NCI-H524 treated with DMSO at 0.1 percent for 48 hours (cell line): ENCODE results near the gene LTBP4.
"Not testable (repeated sequence)": the region's sequence is repeated elsewhere in the genome, so short reads cannot be mapped to it uniquely, and the experiment has no call there.

Experiments used
- DNase-seq: peaks from one replicate; lab custom pipeline; 2025; lab: John Stamatoyannopoulos, UW

LTBP4 gene

DNA sequence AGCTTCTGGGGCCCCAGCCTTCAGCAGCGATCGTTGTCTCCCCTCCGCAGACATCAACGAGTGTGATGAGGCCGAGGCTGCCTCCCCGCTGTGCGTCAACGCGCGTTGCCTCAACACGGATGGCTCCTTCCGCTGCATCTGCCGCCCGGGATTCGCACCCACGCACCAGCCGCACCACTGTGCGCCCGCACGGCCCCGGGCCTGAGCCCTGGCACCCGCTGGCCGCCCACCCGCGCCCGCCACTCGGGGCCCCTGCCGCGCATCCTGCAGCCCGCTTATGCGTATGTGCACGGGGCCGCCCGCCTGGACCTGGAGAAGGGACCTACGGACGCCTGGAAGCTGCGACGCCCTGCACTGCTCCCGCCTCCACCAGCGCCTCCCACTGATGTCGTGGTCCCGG, 28.2 kb downstream of the LTBP4 start:
- DNase-seq: no peak

DNA sequence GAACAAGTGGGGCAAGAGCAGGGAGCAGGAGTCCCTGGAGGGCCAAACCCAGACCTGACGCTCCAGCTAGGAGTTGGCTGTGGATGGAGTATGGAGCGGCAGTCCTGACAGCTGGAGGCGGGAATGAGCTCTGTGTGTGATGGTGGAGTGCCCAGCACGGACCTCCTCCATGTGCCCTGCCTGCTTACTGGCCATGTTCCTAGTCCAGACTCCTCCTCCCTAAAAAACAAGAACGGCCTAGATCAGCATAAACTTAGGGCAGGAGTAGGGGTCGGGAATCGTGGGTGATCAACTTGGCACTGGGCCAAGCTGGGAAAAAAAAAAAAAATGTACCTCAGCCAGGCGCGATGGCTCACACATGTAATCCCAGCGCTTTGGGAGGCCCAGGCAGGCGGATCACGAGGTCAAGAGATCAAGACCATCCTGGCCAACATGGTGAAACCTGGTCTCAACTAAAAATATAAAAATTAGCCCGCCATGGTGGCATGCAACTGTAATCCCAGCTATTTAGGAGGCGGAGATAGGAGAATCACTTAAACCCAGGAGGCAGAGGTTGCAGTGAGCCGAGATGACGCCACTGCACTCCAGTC, 29.5 kb downstream of the LTBP4 start:
- DNase-seq: no peak

DNA sequence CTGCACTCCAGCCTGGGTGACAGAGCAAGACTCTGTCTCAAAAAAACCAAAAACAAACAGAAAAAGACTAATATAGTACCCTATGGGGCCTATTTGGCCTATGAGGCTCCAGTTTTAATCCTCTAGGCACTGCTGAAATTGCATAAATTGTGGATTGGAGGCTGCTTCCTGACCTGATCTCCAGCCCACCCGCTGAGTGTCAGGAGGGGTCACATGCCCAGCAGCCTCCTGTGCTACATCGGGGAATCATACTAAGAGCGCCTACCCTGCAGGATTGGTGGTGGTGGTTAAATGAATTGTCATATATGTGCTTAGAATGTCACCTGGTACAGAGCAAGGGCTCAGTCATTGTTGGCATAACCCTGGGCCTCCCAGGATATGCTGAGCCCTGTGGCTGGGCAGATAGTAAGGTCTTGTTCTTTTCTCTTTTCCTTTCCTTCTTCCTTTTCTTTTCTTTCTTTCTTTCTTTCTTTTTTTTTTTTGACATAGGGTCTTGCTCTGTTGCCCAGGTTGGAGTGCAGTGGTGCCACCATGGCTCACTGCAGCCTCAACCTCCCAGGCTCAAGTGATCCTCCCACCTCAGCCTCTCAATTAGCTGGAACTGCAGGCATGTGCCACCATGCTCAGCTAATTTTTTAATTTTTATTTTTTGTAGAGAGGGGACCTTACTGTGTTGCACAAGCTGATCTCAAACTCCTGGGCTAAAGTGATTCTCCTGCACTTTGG, 31.3 kb downstream of the LTBP4 start:
- DNase-seq: no peak

GRCh38 chr19:40633207-40633606, 32.0 kb downstream of the LTBP4 start:
- no peak for DNase-seq

GRCh38 chr19:40638327-40638726, 37.2 kb downstream of the LTBP4 start:
- no peak for DNase-seq

- no peak for DNase-seq
These were observed 38.4 kb downstream of the LTBP4 start for GRCh38 chr19:40639638-40639982.

GRCh38 chr19:40640744-40641143, 39.6 kb downstream of the LTBP4 start:
- DNase-seq: no peak

- no peak for DNase-seq
These were observed 40.1 kb downstream of the LTBP4 start for GRCh38 chr19:40641281-40641680.

GRCh38 chr19:40642051-40642706, 41.0 kb downstream of the LTBP4 start:
- DNase-seq: no peak

DNA sequence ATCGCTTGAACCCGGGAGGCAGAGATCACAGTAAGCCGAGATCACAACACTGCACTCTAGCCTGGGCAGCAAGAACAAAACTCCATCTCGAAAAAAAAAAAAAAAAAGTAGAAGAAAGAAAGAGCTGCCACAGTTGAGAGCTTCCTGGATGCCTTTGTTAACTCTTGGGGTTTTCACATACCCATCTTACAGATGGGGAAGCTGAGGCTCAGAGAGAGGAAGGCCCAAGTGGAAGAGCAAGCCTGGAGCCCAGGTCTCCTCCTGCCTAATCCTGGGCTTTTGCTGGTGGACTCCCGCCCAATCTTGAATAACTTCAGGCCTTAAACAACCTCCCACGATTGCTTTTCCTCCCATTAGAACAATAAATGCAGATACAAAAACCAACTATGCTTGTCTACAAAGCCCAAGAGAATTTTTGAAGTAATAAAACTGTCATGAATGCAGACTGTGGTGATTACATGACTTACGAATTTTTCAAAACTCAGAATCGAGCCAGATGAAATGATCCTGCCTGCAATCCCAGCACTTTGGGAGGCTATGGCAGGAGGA, 41.7 kb downstream of the LTBP4 start:
- no peak for DNase-seq

DNA sequence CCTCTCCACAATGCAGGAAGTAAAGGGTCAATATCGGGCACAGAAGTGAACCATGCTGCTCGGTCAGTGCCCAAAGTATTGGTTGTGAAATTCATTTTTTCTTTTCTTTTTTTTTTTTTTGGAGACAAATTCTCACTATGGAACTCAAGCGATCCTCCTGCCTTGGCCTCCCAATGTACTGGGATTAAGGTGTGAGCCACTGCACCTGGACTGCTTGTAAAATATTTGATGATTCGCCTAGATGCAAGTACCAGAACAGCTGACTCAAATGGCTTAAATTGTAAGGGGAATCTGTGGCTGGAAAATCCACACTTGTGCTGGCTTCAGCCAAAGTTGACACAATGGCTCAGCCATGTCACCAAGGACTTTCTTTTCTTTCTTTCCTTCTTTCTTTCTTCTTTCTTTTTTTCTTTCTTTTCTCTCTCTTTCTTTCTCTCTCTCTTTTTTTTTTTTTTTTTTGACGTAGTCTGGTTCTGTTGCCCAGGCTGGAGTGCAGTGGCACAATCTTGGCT, 45.6 kb downstream of the LTBP4 start:
- DNase-seq: no peak

- DNase-seq: not testable (repeated sequence)
These were observed 48.9 kb downstream of the LTBP4 start for GRCh38 chr19:40649903-40650675.

GRCh38 chr19:40650749-40651305, 49.7 kb downstream of the LTBP4 start:
- no peak for DNase-seq

DNA sequence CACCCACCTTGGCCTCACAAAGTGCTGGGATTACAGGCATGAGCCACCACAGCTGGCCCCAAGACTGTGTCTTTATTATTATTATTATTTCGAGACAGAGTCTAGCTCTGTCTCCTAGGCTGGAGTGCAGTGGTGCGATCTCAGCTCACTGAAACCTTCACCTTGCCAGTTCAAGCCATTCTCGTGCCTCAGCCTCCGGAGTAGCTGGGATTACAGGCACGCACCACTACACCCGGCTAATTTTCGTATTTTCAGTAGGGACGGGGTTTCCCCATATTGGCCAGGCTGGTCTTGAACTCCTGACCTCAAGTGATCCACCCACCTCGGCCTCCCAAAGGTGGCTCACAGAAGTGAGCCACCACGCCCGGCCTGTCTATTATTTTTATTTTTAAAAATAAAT, 51.1 kb downstream of the LTBP4 start:
- DNase-seq: not testable (repeated sequence)

DNA sequence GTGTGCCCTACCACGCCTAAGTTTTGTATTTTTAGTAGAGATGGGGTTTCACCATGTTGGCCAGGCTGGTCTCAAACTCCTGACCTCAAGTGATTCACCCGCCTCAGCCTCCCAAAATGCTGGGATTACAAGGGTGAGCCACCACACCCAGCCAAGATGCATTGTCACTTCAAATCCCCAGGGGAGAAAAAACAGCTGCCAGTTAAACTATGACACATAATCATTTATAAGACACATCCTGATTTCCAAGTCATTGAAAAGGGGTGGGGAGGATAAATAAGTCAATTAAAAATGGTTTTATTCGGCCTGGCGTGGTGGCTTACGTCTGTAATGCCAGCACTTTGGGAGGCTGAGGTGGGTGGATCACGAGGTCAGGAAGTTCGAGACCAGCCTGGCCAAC, 54.5 kb downstream of the LTBP4 start:
- DNase-seq: not testable (repeated sequence)

- DNase-seq: no peak
These were observed 56.9 kb downstream of the LTBP4 start for GRCh38 chr19:40658031-40658430.

DNA sequence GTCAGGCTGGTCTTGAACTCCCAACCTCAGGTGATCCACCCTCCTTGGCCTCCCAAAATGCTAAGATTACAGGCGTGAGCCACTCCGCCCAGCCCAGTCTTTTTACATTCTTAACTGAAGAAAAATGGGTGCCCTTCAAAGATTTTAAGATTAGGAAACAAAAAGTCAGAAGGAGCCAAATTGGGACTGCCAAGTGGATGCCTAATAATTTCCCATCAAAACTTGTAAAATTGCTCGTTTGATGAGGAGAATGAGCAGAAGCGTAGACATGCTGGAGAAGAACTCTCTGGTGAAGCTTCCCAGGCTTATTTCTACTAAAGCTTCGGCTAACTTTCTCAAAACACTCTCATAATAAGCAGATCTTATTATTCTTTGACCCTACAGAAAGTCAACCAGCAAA, 57.9 kb downstream of the LTBP4 start:
- DNase-seq: no peak

GRCh38 chr19:40659566-40659965, 58.4 kb downstream of the LTBP4 start:
- DNase-seq: no peak

GRCh38 chr19:40661616-40662015, 60.4 kb downstream of the LTBP4 start:
- DNase-seq: no peak

DNA sequence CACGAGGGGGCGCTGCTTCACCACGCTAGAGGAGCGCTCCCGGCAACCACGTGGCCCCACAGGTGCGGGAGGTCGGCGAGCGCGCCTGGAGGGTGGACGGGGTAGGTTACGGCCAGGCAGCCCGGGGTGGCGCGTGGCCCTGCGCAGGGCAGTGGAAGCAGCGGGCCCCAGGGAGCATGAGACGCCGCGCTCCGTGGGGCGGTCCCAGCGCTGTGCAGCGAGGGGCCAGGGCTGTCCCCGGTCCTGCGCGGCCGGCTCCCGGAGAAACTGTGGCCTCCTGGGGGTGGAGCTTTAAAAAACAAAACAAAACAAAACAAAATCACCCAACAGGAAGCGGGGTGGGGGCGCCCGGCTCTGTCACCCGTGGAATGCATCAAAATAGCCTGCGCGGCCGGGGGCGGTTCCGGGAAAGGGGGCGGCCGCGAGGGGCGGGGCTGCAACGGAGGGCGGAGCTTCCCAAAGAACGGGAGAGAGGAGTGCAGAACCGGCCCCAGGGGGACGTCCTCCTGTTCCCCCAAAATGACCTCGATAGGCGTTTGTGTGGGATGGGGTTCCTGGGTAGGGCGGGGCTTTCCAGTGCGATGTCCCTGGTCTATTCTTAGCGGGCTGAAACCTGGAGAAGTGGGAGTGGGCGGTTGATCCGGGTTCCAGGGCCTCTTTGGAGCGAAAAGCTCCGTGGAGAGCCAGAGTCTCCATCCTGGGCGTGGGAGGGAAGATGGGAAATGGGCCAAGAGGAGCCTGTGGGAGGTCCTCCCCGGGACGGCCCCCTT, 61.9 kb downstream of the LTBP4 start:
- peak; percentile 42 for DNase-seq
